ENCODE data around the gene GUCY1A1.

GUCY1A1 gene

GRCh38 chr4:155659176-155659575 lies 7.5 kb upstream of the GUCY1A1 start:
- no peak for DNase-seq

DNA sequence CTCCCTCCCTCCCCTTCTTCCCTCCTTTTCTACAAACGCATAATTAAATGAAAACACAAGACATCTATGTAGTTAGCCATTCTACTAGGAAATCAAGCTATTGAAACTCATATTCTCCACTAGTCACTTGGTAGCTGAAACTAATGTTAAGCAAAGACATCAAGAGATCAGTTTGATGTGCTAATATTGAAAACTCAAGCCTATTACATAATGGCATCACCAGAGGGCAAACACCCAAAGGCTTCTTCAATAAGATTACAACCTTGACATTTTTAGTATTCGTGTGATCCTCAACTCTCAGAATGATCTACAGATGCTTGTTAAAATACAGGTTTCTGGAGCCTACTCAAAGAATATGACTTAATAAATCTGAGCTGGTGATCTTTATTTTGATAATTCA lies 6.2 kb upstream of the GUCY1A1 start:
- no peak for DNase-seq

- DNase-seq: no peak
These were observed 1.6 kb upstream of the GUCY1A1 start for GRCh38 chr4:155665054-155665453.

DNA sequence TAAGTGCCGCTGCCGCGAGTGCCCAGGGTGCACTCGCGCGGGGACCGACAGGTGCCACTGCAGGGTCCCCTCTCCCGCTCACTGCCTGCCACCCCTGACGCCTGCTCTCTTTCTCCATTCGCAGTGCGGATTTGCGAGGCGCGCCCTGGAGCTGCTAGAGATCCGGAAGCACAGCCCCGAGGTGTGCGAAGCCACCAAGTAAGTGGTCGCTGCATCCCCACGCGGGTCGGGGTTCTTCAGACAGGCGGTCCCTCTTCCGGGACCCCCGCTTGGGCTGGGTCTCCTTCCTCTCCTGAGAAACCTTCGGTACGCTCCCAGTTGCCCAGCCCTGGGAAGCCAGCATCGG lies 547 bp downstream of the GUCY1A1 start:
- no peak for DNase-seq

GRCh38 chr4:155667568-155668511 lies 1.2 kb downstream of the GUCY1A1 start:
- DNase-seq: peak; percentile 4

DNA sequence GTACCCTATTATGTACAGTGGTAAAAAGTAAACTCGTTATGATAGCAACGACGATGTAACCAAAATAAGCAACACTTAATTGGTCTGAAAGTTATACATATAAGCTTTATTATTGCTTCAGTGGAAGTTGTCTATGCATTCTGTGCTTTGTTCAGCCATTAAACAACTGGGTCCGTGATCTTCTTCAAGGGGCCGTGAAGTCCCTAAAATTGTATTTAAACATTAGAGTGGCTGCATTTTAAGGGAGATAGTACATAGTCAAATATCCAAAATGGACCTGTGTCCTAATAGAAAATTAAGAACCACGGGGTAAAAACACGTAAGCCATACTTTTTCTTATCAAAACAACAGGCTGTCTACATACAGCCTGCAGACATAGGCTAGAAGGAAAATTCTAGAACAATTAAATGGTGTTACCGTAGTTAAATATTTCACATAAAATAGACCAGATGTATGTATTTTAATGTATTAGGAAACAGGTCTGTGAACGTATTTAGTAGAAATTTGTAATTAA lies 2.1 kb downstream of the GUCY1A1 start:
- DNase-seq: no peak

DNA sequence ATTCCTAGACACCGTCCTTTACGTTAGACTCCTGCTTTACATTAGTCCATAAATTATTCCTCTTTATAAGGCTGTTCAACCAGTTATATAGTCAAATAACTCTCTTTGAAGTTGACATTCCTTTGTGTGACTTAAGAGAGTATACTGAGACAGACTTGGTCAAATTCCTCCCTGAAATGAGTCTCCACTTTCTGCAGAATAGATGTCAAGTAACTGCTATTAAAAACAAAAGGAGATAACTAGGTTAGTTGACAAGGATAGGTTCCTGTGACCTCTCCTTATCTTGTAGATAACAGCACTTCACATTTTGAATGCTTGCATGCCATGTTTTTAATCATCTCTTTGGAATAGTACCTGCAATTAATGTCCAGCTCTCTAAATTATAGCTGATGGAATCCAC lies 5.7 kb downstream of the GUCY1A1 start:
- DNase-seq: no peak

DNA sequence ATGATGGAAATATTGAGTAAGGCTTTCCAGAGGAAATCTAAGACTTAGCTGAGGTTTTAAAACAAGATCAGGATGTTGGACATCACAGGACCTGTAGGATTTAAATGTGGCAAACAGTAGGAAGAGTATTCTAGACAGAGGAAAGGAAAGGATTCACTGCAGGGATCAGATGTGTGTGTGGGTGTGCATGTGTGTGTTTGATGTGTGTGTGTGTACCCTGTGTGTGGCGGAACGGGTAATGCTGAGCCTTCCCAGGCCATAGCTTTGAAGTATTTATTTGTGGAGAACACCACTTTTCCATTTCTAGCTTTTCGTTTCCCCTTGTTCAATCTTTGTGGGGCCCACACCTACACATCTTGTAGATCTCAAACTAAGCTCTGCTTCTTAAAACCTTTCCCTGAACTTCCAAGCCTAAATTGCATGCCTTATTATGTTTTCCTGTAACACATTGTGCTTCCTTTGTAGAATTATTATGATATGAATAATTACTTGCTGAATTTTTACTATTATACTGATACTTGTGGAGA lies 6.9 kb downstream of the GUCY1A1 start:
- no peak for DNase-seq

GRCh38 chr4:155674669-155675071 lies 8.0 kb downstream of the GUCY1A1 start:
- no peak for DNase-seq

DNA sequence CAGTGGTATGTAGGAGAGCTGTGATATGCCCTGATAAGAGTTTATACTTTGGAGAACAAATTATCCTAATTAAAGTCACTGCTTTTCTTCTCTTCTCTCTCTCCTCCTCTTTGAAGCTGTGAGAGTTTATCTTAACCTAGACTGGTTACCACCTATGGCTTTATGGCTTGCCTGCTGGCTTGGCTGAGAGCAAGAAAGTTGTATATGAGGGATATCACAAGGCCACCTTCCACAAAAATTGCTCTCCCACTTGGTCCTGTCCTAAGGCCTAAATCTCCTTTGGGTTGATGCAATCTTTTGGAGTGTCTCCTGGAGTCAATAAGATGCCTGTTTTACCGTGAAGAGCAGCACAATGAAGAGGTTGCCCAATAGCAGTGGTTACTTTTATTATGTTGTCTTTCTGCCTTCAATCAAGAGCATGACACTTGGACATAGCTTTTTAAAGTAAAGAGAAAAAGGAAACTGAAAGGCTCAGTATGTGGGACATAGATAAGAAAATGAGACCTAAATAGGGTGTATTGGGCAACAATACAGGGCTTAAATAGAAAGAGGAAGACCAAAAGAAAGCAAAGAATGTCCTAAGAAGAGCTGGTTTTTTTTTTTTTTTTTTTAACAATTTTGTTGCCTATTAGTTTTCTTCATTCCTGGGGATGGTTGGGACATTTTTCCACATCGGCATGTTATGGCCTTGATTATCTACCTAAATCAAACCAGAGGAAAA lies 9.2 kb downstream of the GUCY1A1 start:
- no peak for DNase-seq

DNA sequence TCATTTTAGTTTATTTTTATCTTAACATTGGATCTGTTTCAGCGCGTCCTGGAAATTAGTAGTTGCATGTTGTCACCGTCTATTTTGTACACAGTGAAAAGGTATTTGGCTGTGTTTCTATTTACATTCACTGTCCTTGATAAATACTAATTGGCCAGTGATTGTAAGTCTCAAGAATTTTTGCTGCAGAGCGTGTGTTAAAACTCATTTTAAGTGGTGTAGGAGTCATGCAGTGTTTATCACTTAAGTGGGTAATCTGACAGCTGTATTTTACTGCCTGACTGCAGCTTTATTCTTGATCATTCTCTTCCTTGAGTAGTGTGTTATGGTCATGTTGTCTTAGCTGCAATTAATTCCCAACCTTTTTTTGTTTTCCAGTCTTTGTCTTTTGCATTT lies 9.8 kb downstream of the GUCY1A1 start:
- no peak for DNase-seq

DNA sequence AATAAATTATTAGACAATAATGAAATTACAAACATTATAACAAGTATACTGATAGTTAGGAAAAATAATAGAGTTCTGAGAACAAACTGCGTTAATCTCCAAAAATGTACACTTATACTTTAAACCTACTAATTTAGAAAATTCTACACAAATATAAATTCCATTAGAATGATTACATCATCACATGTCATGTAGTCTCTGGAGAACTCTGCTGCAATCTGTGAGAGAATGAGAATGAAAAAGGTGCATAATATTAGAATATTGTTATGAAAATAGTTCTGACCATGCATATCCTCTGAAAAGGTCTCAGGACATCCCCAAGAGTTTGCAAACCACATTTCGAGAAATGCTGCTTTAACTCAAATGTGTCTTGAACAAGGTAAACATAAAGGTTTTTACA lies 11.4 kb downstream of the GUCY1A1 start:
- no peak for DNase-seq

DNA sequence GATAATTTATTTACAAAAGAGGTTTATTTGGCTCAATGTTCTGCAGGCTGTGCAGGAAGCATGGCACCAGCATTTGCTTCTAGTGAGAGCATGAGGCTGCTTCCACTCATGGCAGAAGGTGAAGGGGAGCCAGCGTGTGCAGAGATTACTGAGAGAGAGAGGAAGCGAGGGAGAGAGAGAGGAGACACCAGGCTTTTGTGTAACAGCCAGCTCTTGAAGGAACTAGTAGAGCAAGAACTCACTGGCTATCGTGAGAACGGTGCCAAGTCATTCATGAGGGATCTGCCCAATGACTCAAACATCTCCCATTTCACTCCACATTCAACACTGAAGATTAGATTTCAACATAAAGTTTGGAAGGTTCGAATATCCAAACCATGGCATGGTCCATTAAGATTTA lies 12.7 kb downstream of the GUCY1A1 start:
- DNase-seq: no peak

DNA sequence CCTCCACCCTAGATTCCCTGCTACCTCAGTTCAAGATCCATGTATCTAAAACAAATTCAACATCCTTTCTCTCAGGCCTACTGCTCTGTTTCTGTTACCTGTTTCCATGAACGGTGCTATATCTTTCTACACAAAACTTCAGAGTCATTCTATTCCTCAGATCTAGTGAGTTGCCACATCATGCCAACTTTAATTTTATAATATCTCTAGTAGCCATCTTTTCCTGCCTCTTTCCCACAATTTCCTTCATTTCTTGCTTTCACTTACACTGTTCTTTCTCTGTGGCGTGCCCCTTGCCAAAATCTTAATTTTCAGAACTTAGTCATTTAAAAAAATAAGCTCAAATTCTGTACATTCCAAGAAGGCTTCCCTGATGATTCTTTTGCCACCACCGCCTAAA lies 15.2 kb downstream of the GUCY1A1 start:
- DNase-seq: no peak

- DNase-seq: no peak
These were observed 17.8 kb downstream of the GUCY1A1 start for GRCh38 chr4:155684423-155684822.

DNA sequence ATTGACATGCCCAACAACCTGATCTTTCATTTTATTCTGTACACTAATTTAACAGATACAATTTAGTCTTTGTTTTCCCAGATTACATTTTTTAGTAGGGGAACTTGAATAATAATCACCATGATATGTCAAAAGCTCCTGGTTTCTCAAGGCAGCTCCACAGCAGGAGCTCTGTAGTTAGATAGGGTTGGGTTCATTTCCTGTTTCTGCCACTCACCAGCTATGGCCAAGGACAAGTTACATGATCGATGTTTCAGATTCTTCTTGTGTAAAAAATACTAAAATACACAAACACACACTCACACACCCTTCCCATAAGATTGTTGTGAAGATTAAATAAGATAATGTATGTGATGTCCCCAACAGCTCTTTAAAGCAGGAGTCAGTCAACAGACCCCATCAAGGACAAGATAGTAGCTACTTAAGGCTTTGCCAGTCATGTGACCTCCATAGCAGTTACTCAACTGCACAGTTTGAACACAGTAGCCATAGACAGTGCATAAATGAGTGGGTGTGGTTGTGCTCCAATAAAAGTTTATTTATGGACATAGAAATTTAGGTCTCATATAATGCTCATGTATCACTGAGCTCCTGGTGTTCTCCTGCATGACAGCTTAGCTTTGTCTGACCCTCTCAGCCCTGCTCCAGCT lies 18.4 kb downstream of the GUCY1A1 start:
- DNase-seq: no peak

GRCh38 chr4:155687380-155687982 lies 20.8 kb downstream of the GUCY1A1 start:
- no peak for DNase-seq

- DNase-seq: no peak
These were observed 21.6 kb downstream of the GUCY1A1 start for GRCh38 chr4:155688211-155688610.

DNA sequence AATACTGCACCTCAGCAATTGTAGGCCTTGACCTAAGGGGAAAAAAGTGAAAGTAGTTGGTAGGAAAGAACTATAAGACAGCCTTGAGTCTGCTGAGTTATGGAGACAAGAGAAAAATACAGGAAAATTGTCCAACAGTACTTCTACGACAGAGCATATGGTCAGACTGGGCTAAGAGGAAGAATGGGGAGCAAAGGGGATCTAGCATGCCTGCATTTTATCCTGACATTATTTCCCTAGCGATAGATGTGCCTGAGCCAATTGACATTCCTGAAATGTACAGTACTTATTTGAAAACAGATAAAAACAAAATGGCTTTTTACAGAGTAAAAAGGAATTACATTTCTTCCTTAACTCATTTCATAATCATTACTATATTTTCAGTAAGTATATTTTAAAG lies 22.2 kb downstream of the GUCY1A1 start:
- no peak for DNase-seq

DNA sequence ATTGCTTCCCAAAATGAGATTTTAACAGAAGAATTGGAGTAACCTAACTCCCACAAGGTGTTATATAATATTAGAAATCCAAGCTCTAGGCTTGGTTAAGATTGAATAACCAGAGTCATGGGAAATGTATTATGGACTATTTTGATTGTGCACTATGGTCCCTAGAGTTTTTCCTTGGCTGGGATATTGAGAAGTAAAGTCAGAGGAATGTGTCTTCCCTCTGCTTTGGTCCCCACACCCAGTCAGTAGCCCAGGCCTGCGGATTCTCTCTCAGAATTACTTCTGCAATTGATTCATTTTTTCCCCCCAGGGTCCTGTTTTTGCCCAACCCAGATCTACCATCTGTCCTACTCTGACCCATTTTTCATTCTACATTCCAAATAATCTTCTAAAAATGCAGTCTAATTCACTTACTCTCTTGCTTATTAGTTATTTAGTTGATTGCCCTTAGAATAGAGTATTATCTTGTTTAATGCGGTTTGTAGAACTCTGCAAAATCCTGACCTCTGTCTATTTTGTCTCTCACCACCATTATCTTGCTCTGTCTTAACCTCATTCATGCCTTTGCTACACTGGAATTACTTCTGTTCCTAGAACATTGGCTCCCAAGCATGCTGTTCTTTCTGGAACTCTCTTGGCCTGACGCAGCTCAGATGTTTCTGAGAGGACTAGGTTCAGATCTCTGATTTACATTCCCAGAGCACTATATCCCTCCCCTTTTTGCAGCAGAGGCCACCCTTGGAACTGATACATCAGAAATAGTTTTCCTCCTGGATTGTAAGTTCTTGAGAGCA lies 23.6 kb downstream of the GUCY1A1 start:
- no peak for DNase-seq

- DNase-seq: no peak
These were observed 25.7 kb downstream of the GUCY1A1 start for GRCh38 chr4:155692361-155692760.

GRCh38 chr4:155693015-155693663 lies 26.5 kb downstream of the GUCY1A1 start:
- no peak for DNase-seq
